ENCODE results near the gene RGS2.

DNA sequence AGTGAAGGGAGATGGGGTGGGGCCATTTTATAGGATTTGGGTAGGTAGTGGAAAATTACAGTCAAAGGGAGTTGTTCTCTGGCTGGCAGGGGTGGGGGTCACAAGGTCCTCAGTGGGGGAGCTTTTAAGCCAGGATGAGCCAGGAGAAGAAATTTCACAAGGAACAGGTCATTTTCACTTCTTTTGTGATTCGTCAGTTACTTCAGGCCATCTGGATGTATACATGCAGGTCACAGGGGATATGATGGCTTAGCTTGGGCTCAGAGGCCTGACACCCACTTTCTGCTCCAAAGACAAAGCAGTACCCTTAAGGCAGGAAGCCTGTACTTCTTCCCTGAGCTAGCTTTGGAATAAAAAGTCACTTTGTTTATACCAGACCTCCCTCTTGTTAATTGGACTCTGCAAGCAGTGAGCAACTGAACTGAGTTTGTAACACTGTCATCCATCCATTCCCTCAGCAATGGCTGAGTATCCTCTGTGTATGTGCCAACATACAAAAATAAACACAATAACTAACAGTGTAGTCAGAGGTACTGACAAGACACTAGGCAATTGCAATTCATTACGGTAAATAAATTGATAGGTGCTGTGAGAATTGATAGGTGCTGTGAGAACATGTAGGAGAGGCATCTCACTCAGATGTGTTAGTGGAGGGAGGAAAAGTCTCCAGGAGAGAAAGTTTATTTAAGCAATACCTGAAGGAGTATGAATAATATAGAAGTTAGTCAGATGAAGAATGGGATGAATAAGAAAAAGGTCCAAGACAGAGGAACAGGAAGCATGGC lies 14.7 kb upstream of the RGS2 start:
- TF ChIP-seq CTCF (IDR thresholded peaks at IDR 0.05), result no peak
- TF ChIP-seq POLR2A (IDR thresholded peaks at IDR 0.05), result no peak
- no peak for TF ChIP-seq POLR2AphosphoS5 (IDR thresholded peaks at IDR 0.05)

All from stomach (tissue), 4 donors.